MCF 10A (cell line): ENCODE measurements around the gene C1QTNF1. TPM values are rescaled to one million over a fixed set of nuclear protein-coding genes. Genes with fewer than 3 reads are reported as not detected.

Experiments used
- BruUV-seq: library from RNA; stranded (reverse); fragments of 400-500 nt; replicated peaks from 2 replicates; lab custom pipeline; 2021; lab: Mats Ljungman, UMichigan
- CTCF ChIA-PET: fragments of 300-600 bp; sonication (Branson Sonifier 250); formaldehyde crosslinking; extraction: SDS; loops from one replicate; lab custom pipeline; 2021; ENCODE audit warnings: antibody characterized with exemption, inconsistent platforms; lab: Yijun Ruan, JAX
- POLR2A ChIA-PET: fragments of 300-600, 350-650 bp; sonication (Branson Sonifier 250); formaldehyde crosslinking; extraction: SDS; loops from one replicate; lab custom pipeline; 2020; ENCODE audit warnings: antibody characterized with exemption, inconsistent platforms; lab: Yijun Ruan, JAX
- DNase-seq: peaks from one replicate; pipeline ENCODE4 v3.0.0-alpha.2; 2018; ENCODE audit not compliant: unreplicated experiment
- H3K27ac Mint-ChIP-seq: one replicate; pipeline ENCODE4 v1.8.0; 2022; ENCODE audit warnings: mild to moderate bottlenecking, low read depth, mixed read lengths; ENCODE audit not compliant: unreplicated experiment
- H3K27me3 Mint-ChIP-seq: one replicate; pipeline ENCODE4 v1.8.0; 2022; ENCODE audit warnings: mixed read lengths; ENCODE audit not compliant: insufficient read depth, unreplicated experiment
- H3K36me3 Mint-ChIP-seq: one replicate; pipeline ENCODE4 v1.8.0; 2022; ENCODE audit warnings: mild to moderate bottlenecking, moderate library complexity, mixed read lengths; ENCODE audit not compliant: insufficient read depth, unreplicated experiment
- H3K4me1 Mint-ChIP-seq: one replicate; pipeline ENCODE4 v1.8.0; 2022; ENCODE audit warnings: mixed read lengths; ENCODE audit not compliant: insufficient read depth, unreplicated experiment
- H3K4me3 Mint-ChIP-seq: one replicate; pipeline ENCODE4 v1.8.0; 2022; ENCODE audit warnings: mild to moderate bottlenecking, moderate library complexity, mixed read lengths; ENCODE audit not compliant: unreplicated experiment
- H3K9me3 Mint-ChIP-seq: one replicate; pipeline ENCODE4 v1.8.0; 2022; ENCODE audit warnings: mixed read lengths; ENCODE audit not compliant: unreplicated experiment
- intact Hi-C: fragments of 100-400 bp; cut with micrococcal nuclease; formaldehyde crosslinking; loops from 2 replicates; pipeline ENCODE4 v1.14.1; 2022
- total RNA-seq: library from RNA; stranded (reverse); gene quantifications from 2 replicates; pipeline ENCODE4 v1.2.3, GENCODE V29; 2022
- TF ChIP-seq, protein P1 (sequence below): fragments of 200-600 bp; IDR thresholded peaks from one replicate; pipeline ENCODE4 v1.8.0; 2022; ENCODE audit warnings: antibody characterized with exemption, mild to moderate bottlenecking; ENCODE audit not compliant: unreplicated experiment

The C1QTNF1 gene
- total RNA-seq, 1 experiment from 2014 or later: 3.0 TPM

DNA sequence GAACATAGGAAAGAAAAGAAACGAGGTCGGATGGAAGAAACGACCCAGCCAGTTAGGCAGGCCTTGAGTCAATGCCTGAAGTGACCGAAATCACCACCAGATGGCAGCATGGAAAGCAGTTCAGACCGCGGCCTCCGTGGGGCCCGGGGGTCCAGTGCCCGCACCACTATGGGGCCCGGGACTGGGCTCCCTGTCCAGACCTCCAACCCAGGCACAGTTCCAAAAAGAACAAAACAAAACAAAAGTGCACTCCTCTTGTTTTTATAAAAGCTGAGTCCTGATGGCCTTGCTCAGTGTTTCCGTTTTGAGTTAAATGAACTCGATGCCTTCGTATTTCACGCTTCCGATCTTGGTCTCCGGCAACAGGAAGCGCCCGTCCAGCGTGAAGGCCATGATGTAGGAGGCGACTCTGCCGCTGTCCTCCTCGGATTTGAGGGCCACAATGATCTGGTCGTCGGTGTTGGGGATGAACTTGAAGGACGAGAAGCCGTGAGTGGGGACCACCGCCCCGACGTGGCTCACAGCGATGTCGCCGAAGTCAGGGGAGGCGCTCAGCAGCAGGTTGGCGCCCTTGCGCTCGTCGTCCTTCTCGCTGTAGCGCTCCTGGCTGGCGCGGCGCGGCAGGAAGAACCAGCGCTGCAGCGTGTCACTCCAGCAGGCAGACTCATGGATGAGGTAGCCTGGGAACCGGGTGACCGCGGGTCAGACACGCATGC is 30.6 kb upstream of the C1QTNF1 start:
- ChIA-PET POLR2A (interaction anchor here (0.7 kb wide), 1 partner anchor 157 kb away, joined by 3 read pairs; no protein-coding TSS in a partner anchor), CTCF (interaction anchor here (0.6 to 1.3 kb wide), 13 partner anchors 9 to 705 kb away, joined by 3 to 6 read pairs (median 3); no protein-coding TSS in a partner anchor)
- no peaks in the 10 kb centered on the region for H3K4me1 Mint-ChIP-seq
- no peaks in the 10 kb centered on the region for H3K27me3 Mint-ChIP-seq
- no peak overlapping the region for H3K4me3 Mint-ChIP-seq
- BruUV-seq: no TSS peak
- H3K27ac Mint-ChIP-seq: no peak overlapping the region
- H3K36me3 Mint-ChIP-seq: peaks cover 63% of the 10 kb centered on the region
- peak; percentile 43 for DNase-seq
- no peaks in the 10 kb centered on the region for H3K9me3 Mint-ChIP-seq
- TF ChIP-seq, protein P1, sequence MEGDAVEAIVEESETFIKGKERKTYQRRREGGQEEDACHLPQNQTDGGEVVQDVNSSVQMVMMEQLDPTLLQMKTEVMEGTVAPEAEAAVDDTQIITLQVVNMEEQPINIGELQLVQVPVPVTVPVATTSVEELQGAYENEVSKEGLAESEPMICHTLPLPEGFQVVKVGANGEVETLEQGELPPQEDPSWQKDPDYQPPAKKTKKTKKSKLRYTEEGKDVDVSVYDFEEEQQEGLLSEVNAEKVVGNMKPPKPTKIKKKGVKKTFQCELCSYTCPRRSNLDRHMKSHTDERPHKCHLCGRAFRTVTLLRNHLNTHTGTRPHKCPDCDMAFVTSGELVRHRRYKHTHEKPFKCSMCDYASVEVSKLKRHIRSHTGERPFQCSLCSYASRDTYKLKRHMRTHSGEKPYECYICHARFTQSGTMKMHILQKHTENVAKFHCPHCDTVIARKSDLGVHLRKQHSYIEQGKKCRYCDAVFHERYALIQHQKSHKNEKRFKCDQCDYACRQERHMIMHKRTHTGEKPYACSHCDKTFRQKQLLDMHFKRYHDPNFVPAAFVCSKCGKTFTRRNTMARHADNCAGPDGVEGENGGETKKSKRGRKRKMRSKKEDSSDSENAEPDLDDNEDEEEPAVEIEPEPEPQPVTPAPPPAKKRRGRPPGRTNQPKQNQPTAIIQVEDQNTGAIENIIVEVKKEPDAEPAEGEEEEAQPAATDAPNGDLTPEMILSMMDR: peak; percentile 81
- intact Hi-C loops: no loop called here

DNA sequence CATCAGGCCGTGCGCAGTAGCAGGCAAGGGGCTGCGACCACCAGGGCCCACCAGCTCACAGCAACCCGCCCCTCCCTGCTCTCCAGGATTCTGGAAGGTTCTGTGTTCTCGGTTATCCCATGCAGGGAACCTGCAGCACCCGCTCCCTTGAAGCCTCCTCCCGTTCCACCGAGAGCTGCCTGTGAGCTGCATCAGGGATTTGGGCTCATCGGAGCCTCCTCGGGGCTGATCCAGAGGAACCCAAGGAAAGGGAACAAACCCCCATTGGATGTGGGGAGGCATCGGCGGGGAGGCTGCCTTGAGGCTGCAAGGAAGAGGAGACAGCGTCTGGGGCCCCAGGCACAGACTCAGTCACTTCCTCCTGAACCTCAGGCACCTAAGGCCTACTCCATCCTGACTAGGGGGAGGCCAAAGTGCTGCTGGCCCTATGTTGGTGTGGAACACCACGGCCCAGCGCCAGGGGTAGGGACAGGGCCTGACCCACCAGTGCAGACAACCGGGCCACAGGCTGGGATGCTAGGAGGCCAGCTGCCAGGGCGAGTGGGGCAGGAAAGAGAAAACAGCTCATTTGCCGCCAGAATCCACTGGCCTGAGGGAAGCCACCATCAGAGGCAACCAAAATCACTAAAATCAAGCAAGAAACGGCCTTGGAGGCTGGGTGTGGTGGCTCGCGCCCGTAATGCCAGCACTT is 29.8 kb upstream of the C1QTNF1 start:
- Mint-ChIP-seq H3K4me1 (no peaks in the 10 kb centered on the region), H3K27ac (no peak overlapping the region), H3K4me3 (no peak overlapping the region), H3K36me3 (peaks cover 67% of the 10 kb centered on the region), H3K9me3 (no peaks in the 10 kb centered on the region), H3K27me3 (no peaks in the 10 kb centered on the region)
- TF ChIP-seq, protein P1: no peak
- ChIA-PET CTCF (interaction anchor here (0.5 to 1.6 kb wide), 8 partner anchors 8 to 706 kb away, joined by 3 to 5 read pairs (median 3); no protein-coding TSS in a partner anchor), POLR2A (no interaction called here)
- BruUV-seq: no TSS peak
- DNase-seq: no peak
- intact Hi-C loops: no loop called here

DNA sequence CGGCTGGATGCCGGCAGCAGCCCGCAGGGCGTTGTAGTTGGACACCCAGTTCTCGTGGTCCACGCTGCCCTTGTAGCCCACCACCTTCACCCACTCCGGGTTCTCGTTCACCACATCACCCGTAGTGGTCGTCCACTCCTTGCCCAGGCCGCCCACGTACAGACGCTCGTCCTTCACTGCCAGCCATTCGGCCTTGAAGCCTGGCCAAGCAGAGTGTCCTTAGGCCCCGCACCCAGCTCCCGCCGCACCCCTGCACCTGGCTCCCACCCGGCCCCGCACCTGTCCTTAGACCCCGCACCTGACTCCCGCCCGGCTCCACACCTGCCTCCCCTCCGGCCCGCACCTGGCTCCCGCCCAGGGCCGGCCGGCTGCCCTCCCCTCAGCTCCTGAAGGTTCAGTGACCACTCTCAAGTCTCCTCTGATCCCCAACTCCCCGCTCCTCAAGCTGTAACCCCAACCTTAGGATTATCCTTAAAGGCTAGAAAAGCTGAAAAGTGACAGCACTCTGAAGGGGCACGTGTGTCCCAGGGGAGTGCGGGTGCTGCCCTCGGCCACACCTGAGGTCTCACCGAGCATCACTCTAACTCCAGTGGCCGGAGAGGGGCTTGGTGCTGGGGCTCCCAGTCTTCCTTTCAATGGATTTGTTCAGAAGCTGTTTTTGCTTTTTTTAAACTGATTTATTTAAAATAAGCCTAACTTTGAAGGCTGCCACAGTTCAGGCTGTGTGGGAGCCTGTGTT is 28.8 kb upstream of the C1QTNF1 start:
- Mint-ChIP-seq H3K4me3 (no peak overlapping the region), H3K27me3 (no peaks in the 10 kb centered on the region), H3K27ac (no peak overlapping the region), H3K9me3 (no peaks in the 10 kb centered on the region), H3K36me3 (peaks cover 66% of the 10 kb centered on the region), H3K4me1 (no peaks in the 10 kb centered on the region)
- TF ChIP-seq, protein P1: no peak
- no TSS peak for BruUV-seq
- CTCF ChIA-PET: interaction anchor here (0.6 to 1.6 kb wide), 4 partner anchors 10 to 397 kb away, joined by 3 to 5 read pairs (median 3); no protein-coding TSS in a partner anchor
- POLR2A ChIA-PET: no interaction called here
- intact Hi-C loops: no loop called here
- no peak for DNase-seq
